Measurements from ENCODE around the gene KRT79. TPM values are rescaled to one million over a fixed set of nuclear protein-coding genes. Genes with fewer than 3 reads are reported as not detected.
A peak's percentile ranks its signal among the peaks of the same experiment; 100 is the strongest.

Gene KRT79
- total RNA-seq, 2 donors from 2014 or later = not detected

DNA sequence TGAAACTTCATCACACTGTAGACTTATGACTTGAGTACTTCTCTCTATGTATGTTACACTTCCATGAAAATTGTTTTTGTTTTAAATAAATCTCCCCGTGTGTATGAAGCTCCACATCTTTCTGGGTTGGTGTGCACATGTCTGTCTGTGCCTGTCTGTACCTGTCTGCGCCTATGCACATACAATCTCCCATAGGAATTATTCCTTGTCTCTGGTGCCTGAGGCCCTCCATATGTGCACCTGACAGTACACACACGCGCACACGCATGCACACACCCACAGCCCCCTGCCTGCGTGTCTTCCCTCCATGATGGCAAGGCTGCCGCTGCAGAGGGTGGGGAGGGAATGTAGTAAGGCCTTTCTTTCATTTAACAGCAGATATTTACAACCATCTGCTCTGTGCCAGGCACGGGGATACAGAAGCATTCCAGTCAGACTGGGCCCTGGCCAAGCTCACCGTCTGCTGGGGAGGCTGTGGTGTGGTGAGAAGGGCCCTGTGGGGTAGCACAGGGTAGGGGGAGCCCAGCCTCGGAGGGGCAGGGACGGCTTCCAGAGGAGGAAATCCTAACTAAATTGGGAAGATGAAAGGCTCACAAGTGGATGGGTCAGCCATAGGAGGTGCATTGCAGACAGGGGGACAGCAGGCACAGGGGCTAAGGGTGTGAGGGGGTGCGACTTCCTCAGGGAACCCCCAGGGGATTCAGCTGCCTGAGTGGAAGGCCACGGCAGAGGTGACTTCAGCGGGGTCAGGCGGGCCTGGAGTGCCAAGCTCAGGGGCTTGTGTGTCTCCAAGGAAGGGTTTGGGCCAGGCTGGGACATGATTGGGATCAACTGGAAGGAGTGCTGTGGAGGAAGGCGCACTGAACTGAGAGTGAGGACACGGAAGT, 44.6 kb upstream of the KRT79 start:
- DNase-seq = no peak
- Mint-ChIP-seq H3K27ac (no peak overlapping the region), H3K4me3 (peak overlapping the region; percentile 45), H3K4me1 (peaks cover 14% of the 10 kb centered on the region), H3K36me3 (ENCODE audit: low read depth) (no peaks in the 10 kb centered on the region), H3K9me3 (no peaks in the 10 kb centered on the region), H3K27me3 (ENCODE audit: insufficient read depth) (peaks cover 13% of the 10 kb centered on the region)
- H3K9me3 ChIP-seq (ENCODE audit: control insufficient read depth, low read length) = no peaks in the 10 kb centered on the region
- 88 to 90% methylated on average over 10 to 17 of the region's 17 CpGs for WGBS, 2 experiments (ENCODE audit: insufficient coverage in 1 of 2, insufficient read length in 1 of 2)
- no peak overlapping the region for H3K9ac ChIP-seq (ENCODE audit: extremely low read depth, low read length, poor library complexity, severe bottlenecking)
- TF ChIP-seq, protein P1, sequence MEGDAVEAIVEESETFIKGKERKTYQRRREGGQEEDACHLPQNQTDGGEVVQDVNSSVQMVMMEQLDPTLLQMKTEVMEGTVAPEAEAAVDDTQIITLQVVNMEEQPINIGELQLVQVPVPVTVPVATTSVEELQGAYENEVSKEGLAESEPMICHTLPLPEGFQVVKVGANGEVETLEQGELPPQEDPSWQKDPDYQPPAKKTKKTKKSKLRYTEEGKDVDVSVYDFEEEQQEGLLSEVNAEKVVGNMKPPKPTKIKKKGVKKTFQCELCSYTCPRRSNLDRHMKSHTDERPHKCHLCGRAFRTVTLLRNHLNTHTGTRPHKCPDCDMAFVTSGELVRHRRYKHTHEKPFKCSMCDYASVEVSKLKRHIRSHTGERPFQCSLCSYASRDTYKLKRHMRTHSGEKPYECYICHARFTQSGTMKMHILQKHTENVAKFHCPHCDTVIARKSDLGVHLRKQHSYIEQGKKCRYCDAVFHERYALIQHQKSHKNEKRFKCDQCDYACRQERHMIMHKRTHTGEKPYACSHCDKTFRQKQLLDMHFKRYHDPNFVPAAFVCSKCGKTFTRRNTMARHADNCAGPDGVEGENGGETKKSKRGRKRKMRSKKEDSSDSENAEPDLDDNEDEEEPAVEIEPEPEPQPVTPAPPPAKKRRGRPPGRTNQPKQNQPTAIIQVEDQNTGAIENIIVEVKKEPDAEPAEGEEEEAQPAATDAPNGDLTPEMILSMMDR (conservative IDR thresholded peaks at IDR 0.05) = no peak
- no peak overlapping the region for H3K4me3 ChIP-seq (ENCODE audit: low read length)
- no peaks in the 10 kb centered on the region for H3K4me1 ChIP-seq (ENCODE audit: control insufficient read depth, insufficient read depth, low read length)
- H3K27ac ChIP-seq (ENCODE audit: low read depth, low read length) = no peak overlapping the region
- H3K27me3 ChIP-seq (ENCODE audit: control insufficient read depth, insufficient read depth, low read length, poor library complexity, severe bottlenecking) = peaks cover 12% of the 10 kb centered on the region
- H3K36me3 ChIP-seq (ENCODE audit: control insufficient read depth, insufficient read depth, low read length) = no peaks in the 10 kb centered on the region

DNA sequence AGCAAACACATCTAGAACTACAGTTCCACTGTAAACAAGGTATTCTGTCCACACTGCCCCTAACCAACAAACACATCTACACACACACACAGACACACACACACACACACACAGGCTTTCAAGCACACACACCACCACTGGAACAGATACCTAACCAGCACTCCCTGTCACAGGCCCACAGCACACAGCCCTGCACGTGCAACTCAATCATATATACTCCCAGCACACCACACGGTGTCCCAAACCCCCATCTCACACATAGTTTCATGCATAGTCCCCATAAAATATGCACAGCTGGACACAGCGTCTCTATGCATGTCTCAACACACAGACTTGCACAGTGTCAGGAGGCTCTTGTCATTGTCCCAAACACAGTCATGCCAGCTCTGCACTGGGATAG, 43.1 kb upstream of the KRT79 start:
- no peaks in the 10 kb centered on the region for H3K36me3 Mint-ChIP-seq (ENCODE audit: low read depth)
- no peak for DNase-seq
- H3K4me1 Mint-ChIP-seq = peaks cover 14% of the 10 kb centered on the region
- peaks cover 26% of the 10 kb centered on the region for H3K27me3 Mint-ChIP-seq (ENCODE audit: insufficient read depth)
- Histone ChIP-seq H3K27ac (ENCODE audit: low read depth, low read length) (no peak overlapping the region), H3K4me1 (ENCODE audit: control insufficient read depth, insufficient read depth, low read length) (no peaks in the 10 kb centered on the region), H3K27me3 (ENCODE audit: control insufficient read depth, insufficient read depth, low read length, poor library complexity, severe bottlenecking) (peaks cover 23% of the 10 kb centered on the region), H3K36me3 (ENCODE audit: control insufficient read depth, insufficient read depth, low read length) (no peaks in the 10 kb centered on the region), H3K4me3 (ENCODE audit: low read length) (no peak overlapping the region), H3K9ac (ENCODE audit: extremely low read depth, low read length, poor library complexity, severe bottlenecking) (no peak overlapping the region), H3K9me3 (ENCODE audit: control insufficient read depth, low read length) (no peaks in the 10 kb centered on the region)
- H3K9me3 Mint-ChIP-seq = no peaks in the 10 kb centered on the region
- no peak overlapping the region for H3K27ac Mint-ChIP-seq
- no peak overlapping the region for H3K4me3 Mint-ChIP-seq
- WGBS, 2 experiments (ENCODE audit: insufficient coverage in 1 of 2, insufficient read length in 1 of 2) = 78 to 85% methylated on average over 3 of the region's 3 CpGs
- TF ChIP-seq, protein P1 (conservative IDR thresholded peaks at IDR 0.05) = no peak

DNA sequence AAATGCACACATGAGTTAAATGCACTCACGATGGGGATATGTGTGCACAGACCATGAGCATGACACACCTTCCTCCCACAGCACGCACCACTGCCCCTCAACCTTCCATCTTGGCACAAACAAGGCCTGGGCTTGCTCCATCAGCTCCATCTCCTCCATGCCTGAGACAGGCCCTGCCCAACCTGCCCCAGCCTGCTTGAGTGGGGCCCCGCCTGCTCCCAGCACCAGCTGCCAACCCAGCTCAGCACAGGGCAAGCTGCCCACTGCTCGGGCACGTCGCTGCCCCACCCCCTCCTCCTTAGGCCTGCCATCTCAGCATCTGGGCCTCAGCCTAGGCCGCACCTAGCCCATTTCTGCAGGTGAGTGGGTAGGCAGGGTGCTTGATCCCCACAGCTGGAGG, 42.3 kb upstream of the KRT79 start:
- Mint-ChIP-seq H3K27ac (no peak overlapping the region), H3K4me3 (no peak overlapping the region), H3K4me1 (peaks cover 14% of the 10 kb centered on the region), H3K27me3 (ENCODE audit: insufficient read depth) (peaks cover 35% of the 10 kb centered on the region), H3K9me3 (no peaks in the 10 kb centered on the region), H3K36me3 (ENCODE audit: low read depth) (no peaks in the 10 kb centered on the region)
- no peak overlapping the region for H3K4me3 ChIP-seq (ENCODE audit: low read length)
- no peak overlapping the region for H3K9ac ChIP-seq (ENCODE audit: extremely low read depth, low read length, poor library complexity, severe bottlenecking)
- TF ChIP-seq, protein P1 (conservative IDR thresholded peaks at IDR 0.05) = no peak
- H3K27ac ChIP-seq (ENCODE audit: low read depth, low read length) = no peak overlapping the region
- 96 to 100% methylated on average over 2 to 7 of the region's 7 CpGs for WGBS, 2 experiments (ENCODE audit: insufficient coverage in 1 of 2, insufficient read length in 1 of 2)
- H3K36me3 ChIP-seq (ENCODE audit: control insufficient read depth, insufficient read depth, low read length) = no peaks in the 10 kb centered on the region
- DNase-seq = peak; percentile 52
- no peaks in the 10 kb centered on the region for H3K4me1 ChIP-seq (ENCODE audit: control insufficient read depth, insufficient read depth, low read length)
- no peaks in the 10 kb centered on the region for H3K9me3 ChIP-seq (ENCODE audit: control insufficient read depth, low read length)
- H3K27me3 ChIP-seq (ENCODE audit: control insufficient read depth, insufficient read depth, low read length, poor library complexity, severe bottlenecking) = peaks cover 23% of the 10 kb centered on the region

Data from endodermal cell (in vitro differentiated cells).